ENCODE measurements around the gene ANGEL1.

GRCh38 chr14:76752744-76753143 is 59.9 kb downstream of the ANGEL1 start:
- TF ChIP-seq CTCF (conservative IDR thresholded peaks at IDR 0.05; ENCODE audit: low read depth, low read length), result no peak
- no peak for TF ChIP-seq EZH2 (IDR thresholded peaks at IDR 0.05; ENCODE audit: low read length, unreplicated experiment)
- no peak for TF ChIP-seq EZH2phosphoT487 (IDR thresholded peaks at IDR 0.05; ENCODE audit: borderline replicate concordance, low read length)
